Measurements from ENCODE around the gene MCUB.

DNA sequence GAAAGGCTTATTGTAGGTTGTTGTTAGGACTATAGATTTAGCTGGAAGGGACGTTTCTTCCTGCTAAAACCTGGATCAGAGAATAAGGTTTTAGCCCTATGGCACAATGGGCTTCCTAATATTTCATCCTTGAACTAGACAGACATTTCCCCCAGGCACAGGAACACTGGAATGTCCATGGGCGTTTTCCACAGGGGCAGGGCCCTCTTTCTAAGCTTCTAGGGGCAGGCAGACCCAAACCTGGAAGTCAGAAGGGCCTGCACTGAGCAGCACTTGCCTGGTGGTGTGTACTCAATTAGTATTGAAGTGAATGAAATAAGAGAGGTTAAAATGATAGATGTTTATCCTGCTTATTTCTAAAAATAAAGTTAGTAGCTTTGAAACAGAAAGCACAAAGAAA, 102.1 kb downstream of the MCUB start:
- TF ChIP-seq EZH2 (IDR thresholded peaks at IDR 0.05; ENCODE audit: insufficient read depth, poor library complexity, severe bottlenecking) (no peak), EZH2phosphoT487 (IDR thresholded peaks at IDR 0.05; ENCODE audit: insufficient read depth, low read depth) (no peak)

All from GM23248 (cell line).